GM19240 (cell line): ENCODE results near the gene ALKBH8.
A peak's percentile ranks its signal among the peaks of the same experiment; 100 is the strongest.
"Not testable (repeated sequence)": the region's sequence is repeated elsewhere in the genome, so short reads cannot be mapped to it uniquely, and the experiment has no call there.

ENCODE experiments used
- DNase-seq: peaks from one replicate; pipeline ENCODE4 v3.0.0; 2011; ENCODE audit warnings: low spot score; ENCODE audit not compliant: insufficient read length

ALKBH8 gene

DNA sequence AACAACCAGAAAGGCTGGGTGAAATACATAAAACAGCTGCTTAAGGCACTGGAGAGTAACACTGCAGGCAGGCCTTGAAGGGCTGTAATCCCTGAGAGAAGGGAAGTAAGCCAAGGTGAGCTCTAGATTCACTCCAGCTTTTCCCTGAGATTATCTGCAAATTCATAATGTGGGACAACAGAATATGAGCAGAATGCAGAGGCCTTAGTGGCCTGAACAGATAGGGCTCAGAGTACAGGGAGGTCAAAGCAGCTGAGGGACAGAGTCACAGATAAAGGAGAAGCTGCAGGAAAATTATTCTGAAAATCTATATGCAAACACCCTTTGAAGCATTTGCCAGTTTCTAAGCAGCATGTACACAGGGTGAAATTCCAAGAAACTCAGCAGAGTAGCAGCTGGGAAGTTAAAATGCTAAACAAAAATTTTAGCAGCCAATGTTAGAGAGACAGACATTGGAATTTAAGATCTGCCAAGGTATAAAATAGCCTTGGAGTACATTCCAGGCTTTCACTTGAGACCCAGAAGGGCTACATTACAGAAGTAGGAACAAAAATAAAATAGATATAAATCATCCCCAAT, 59.8 kb downstream of the ALKBH8 start:
- no peak for DNase-seq

DNA sequence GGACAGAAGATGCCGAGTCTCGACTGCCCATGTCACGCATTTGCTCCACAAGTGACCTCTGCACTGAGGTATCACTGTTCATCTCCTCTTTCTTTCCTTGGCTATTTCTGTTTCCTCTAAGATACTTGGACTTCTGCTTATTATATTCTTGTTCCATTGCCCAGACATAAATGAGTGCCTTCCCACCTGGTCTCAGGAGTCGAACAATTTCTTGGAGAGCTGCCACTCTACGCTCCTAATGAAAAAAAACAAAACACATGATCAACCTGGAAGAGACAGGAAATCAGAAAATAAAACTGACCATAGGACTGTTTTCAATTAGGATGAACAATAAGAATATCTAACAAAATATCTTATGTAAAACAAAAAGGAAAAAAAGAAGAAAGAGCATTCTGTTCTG, 60.6 kb downstream of the ALKBH8 start:
- no peak for DNase-seq

DNA sequence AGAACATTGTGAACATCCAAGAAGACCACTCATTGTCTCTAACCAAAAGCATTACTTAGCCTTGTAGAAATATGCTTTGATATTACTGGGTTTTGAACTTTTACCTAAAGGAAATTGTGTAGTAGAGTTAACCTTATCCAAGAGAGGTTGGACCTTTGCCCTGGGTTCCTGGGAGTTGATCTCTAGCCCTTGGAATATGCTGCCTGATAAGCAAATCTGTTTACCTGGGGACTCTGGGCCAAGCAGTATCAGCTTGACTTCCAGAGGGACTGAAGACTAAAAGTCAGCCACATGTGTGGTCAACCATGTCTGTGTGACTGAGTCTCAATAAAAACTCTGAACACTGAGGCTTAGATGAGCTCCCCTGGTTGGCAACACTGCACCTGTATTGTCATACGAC, 63.8 kb downstream of the ALKBH8 start:
- no peak for DNase-seq

DNA sequence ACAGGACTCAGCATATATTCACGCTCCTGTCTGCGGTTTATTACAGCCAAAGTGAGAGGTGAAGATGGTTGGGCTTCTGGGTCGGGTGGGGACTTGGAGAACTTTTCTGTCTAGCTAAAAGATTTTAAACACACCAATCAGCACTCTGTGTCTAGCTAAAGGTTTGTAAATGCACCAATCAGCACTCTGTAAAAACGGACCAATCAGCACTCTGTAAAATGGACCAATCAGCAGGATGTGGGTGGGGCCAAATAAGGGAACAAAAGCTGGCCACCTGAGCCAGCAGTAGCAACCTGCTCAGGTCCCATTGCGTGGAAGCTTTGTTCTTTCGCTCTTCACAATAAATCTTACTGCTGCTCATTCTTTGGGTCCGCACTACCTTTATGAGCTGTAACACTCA, 68.2 kb downstream of the ALKBH8 start:
- DNase-seq = not testable (repeated sequence)

GRCh38 chr11:107496011-107496410, 69.5 kb downstream of the ALKBH8 start:
- no peak for DNase-seq

- DNase-seq = no peak
Measured at GRCh38 chr11:107494055-107494454, 71.5 kb downstream of the ALKBH8 start.

DNA sequence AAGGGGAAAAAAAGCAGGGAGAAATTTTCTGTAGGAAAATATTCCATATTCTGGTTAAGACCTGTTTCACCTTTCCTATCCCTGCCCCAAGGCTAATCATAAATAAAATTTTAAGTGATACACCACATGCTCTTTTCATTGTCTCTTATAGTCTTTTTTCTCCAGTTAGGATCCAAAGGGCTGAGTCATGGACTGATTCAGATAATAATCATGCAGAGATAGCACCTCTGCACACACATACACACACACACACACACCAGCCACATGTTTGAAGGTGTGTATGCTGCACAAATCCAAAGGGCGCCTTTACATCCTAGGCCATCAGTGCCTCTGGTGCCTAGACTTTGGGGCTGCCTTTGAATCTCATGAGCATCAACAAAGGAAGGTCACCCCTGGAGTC, 72.4 kb downstream of the ALKBH8 start:
- DNase-seq = no peak

DNA sequence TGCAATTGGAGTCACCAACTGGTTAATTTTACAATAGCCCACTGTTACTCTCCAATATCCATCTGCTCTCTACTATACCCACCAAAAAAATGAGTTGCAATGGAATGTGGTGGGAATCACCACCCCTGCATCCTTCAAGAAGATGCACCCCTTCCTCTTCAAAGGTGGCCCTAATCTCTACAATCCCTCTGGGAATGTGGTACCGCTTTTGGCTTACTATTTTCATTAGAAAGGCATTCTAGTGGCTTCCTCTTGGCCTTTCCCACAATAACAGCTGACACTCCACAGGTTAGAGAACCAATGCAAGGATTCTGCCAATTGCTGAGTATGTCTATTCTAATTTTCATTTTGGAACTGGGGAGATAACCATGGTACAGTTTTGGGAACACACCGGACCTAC, 74.7 kb downstream of the ALKBH8 start:
- DNase-seq = no peak

DNA sequence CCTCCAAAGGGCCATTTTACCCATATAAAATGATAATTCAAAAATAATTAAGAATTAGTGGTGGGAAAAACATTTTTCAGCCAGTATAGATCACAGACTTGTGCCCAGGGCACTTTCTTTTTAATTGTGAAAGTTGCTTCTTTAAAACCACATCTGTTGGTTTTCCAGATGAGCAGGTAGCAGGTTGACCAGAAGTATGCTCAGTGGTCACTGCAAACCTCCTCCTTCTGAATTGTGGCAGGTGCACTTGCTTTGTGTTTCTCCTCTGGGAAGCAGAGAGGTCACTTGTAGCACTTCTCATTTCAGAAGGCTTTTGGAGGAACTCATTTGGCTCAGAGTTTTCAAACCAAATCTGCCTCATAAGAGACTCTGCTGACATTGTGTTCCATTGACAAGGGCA, 83.3 kb downstream of the ALKBH8 start:
- DNase-seq = no peak

DNA sequence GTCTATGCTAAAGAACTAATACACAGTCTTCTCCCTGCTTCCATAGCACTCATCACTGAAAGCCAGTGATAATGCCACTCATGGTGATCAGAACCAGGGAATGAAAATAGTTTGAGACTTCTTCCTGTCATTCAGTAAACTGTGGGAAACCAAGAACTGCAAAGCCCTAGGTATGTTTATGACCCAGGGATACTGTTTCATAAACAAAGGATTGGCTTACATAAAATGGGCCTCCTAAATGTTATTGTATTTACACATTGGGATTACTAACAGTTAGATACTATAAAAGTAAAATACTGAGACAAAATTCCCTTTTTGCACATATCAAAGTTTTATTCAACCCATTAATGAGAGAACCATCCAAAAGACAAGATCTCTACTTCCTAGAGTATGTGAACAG, 86.6 kb downstream of the ALKBH8 start:
- no peak for DNase-seq

- DNase-seq = no peak
Measured at GRCh38 chr11:107477820-107478219, 87.7 kb downstream of the ALKBH8 start.

GRCh38 chr11:107473792-107474191, 91.7 kb downstream of the ALKBH8 start:
- no peak for DNase-seq

- no peak for DNase-seq
Measured at GRCh38 chr11:107472966-107473365, 92.6 kb downstream of the ALKBH8 start.

- no peak for DNase-seq
Measured at GRCh38 chr11:107468596-107468995, 96.9 kb downstream of the ALKBH8 start.

DNA sequence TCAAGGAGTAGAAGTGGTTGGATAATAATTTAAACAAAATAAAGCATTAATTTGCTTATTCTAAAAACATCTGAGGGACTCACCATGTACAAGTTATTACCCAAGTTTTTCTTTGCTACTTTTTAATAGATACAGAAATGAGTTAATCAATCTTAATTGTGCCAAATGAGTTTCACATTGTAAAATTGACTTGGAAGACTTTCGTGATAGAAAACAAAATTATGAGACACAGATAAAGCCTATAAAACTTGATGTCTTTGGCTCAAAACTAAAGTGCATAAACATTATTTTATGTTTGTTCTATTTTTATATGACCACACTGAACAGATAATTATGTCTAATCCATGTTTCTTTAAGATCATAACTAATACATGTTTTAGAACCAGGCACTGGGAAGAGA, 97.8 kb downstream of the ALKBH8 start:
- no peak for DNase-seq

DNA sequence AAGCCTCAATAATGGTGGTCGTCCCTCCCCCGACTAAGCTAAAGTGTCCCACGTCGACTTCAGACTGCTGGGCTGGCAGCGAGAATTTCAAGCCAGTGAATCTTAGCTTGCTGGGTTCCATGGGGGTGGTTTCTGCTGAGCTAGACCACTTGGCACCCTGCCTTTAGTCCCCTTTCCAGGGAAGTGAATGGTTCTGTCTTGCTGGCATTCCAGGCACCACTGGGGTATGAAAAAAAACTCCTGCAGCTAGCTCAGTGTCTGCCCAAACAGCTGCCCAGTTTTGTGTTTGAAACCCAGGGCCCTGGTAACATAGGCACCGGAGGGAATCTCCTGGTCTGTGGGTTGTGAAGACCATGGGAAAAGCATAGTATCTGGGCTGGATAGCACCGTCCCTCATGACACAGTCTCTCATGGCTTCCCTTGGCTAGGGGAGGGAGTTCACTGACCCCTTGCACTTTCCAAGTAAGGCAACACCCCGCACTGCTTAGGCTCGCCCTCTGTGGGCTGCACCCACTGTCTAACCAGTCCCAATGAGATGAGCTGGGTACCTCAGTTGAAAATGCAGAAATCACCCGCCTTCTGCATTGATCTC, 99.2 kb downstream of the ALKBH8 start:
- not testable (repeated sequence) for DNase-seq

- DNase-seq = peak; percentile 87
Measured at GRCh38 chr11:107457558-107458271, 107.8 kb downstream of the ALKBH8 start, which contains the start of gene CWF19L2. Gene CWF19L2, minus strand, starts transcription at chr11:107457825. Its CDS starts 9 bp downstream, at chr11:107457816.

DNA sequence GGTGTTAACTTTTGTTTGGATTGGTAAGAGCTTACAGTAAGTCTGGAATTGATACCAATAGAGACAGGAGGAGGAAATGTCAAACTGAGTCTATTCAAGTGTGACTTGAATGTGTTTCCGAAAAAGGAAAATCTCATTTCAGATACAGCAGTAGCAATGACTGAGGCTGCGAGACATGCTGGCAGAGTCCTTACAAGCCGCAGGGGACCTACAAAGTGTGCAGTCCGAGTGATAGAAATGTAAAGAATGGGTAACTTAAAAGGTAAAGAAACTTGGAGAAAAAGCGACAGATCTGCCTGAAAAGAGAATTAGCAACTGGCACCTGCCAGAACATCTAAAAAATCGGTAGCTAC, 108.4 kb downstream of the ALKBH8 start:
- no peak for DNase-seq

DNA sequence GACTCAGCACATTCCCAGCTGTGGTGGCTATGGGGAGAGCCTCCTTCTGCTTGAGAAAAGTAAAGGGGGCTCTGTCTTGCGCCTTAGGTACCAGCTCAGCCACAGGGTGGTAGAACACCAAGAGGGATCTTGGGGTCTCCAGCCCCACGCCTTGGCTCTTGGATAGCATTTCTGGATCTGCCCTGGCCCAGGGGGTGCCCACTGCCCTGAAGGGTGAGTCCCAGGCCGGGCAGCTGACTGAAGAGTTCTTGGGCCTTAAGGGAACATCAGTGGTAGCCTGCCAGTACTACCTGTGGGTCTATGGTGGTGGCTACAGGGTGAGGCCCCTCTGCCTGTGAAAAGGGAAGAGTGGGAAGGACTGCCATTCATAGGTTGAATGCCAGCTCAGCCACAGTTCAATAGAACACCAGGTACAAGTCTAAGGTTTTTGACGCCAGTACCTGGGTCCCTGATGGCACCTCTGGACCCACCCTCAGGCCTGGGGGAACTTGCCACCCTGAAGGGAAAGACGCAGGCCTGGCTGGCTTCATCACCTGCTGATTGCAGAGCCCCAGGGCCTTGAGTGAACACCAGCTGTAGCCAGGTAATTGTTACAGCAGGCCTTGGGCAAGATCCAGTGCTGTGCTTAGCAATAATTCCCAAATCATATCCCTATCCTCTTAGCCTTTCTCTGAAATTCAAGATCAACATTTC, 111.8 kb downstream of the ALKBH8 start:
- DNase-seq = no peak
